HG03442 (cell line): ENCODE measurements around the gene C16orf54.
"Not testable (repeated sequence)": the region's sequence is repeated elsewhere in the genome, so short reads cannot be mapped to it uniquely, and the experiment has no call there.

Experiments used
- ATAC-seq: cut with Tn5 transposase; IDR thresholded peaks from one replicate; pipeline ENCODE4 v1.9.1; 2021; ENCODE audit warnings: mild to moderate bottlenecking, moderate library complexity; ENCODE audit not compliant: unreplicated experiment

Gene C16orf54

GRCh38 chr16:29742683-29743275 lies 3.0 kb downstream of the C16orf54 start:
- no peak for ATAC-seq

GRCh38 chr16:29740630-29741015 lies 5.2 kb downstream of the C16orf54 start:
- not testable (repeated sequence) for ATAC-seq

GRCh38 chr16:29739927-29740629 lies 5.7 kb downstream of the C16orf54 start:
- not testable (repeated sequence) for ATAC-seq

GRCh38 chr16:29738514-29738913 lies 7.3 kb downstream of the C16orf54 start:
- ATAC-seq, result no peak

- no peak for ATAC-seq
Measured at GRCh38 chr16:29737713-29738112, 8.1 kb downstream of the C16orf54 start.

- no peak for ATAC-seq
Measured at GRCh38 chr16:29736764-29737163, 9.0 kb downstream of the C16orf54 start.

GRCh38 chr16:29736112-29736511 lies 9.7 kb downstream of the C16orf54 start:
- no peak for ATAC-seq

- no peak for ATAC-seq
Measured at GRCh38 chr16:29734786-29735185, 11.0 kb downstream of the C16orf54 start.

GRCh38 chr16:29731768-29732601 lies 13.8 kb downstream of the C16orf54 start:
- ATAC-seq, result not testable (repeated sequence)

GRCh38 chr16:29730649-29731048 lies 15.1 kb downstream of the C16orf54 start:
- no peak for ATAC-seq

GRCh38 chr16:29729116-29729521 lies 16.7 kb downstream of the C16orf54 start:
- ATAC-seq, result no peak

- ATAC-seq, result no peak
Measured at GRCh38 chr16:29727452-29727851, 18.3 kb downstream of the C16orf54 start.

GRCh38 chr16:29726845-29727377 lies 18.9 kb downstream of the C16orf54 start:
- ATAC-seq, result no peak

- ATAC-seq, result not testable (repeated sequence)
Measured at GRCh38 chr16:29721167-29721879, 24.5 kb downstream of the C16orf54 start.

GRCh38 chr16:29720703-29721102 lies 25.1 kb downstream of the C16orf54 start:
- ATAC-seq, result no peak

GRCh38 chr16:29719063-29719462 lies 26.7 kb downstream of the C16orf54 start:
- no peak for ATAC-seq

GRCh38 chr16:29717113-29717512 lies 28.7 kb downstream of the C16orf54 start:
- ATAC-seq, result no peak

GRCh38 chr16:29714972-29715371 lies 30.8 kb downstream of the C16orf54 start:
- ATAC-seq, result no peak

GRCh38 chr16:29714396-29714795 lies 31.4 kb downstream of the C16orf54 start:
- no peak for ATAC-seq

- ATAC-seq, result no peak
Measured at GRCh38 chr16:29712809-29713208, 33.0 kb downstream of the C16orf54 start.
